HepG2 (cell line): ENCODE measurements around the gene NDUFS7. TPM values are rescaled to one million over a fixed set of nuclear protein-coding genes. Genes with fewer than 3 reads are reported as not detected.

Experiments
- ATAC-seq: fragments of 200-7000 bp; cut with Tn5 transposase; 3 replicates; pipeline ENCODE4 v1.9.1; 2020; ENCODE audit warnings: mild to moderate bottlenecking, moderate library complexity
- BruUV-seq: library from RNA; stranded (reverse); fragments of 400-500 nt; replicated peaks from 2 replicates; lab custom pipeline; 2021; lab: Mats Ljungman, UMichigan
- CTCF ChIA-PET: fragments of 300-600 bp; formaldehyde crosslinking; extraction: SDS; loops from one replicate; lab custom pipeline; 2021; ENCODE audit warnings: low total read pairs, inconsistent platforms, low intra/inter-chr PET ratio; lab: Yijun Ruan, JAX
- POLR2A ChIA-PET: fragments of 350-600 bp; sonication (Branson Sonifier 250); formaldehyde crosslinking; loops from one replicate; lab custom pipeline; 2020; ENCODE audit warnings: antibody characterized with exemption, inconsistent platforms; lab: Yijun Ruan, JAX
- DNase-seq: peaks from one replicate; pipeline ENCODE4 v3.0.0-alpha.2; 2015; ENCODE audit warnings: low spot score
- FAIRE-seq: peaks from 3 replicates; lab custom pipeline; 2011; peaks lifted over from hg19 to GRCh38; lab: Jason Lieb, UNC
- H2AFZ ChIP-seq: one replicate; pipeline ENCODE4 v1.6.1; 2011; ENCODE audit warnings: low read length, inconsistent platforms
- H3K27ac ChIP-seq: fragments of 300-600 bp; 3 replicates; pipeline ENCODE4 v1.8.0; 2011; ENCODE audit warnings: mixed run types, mild to moderate bottlenecking, mixed read lengths, low read length, inconsistent platforms; ENCODE audit not compliant: insufficient read depth; ENCODE audit errors: extremely low read length
- H3K27me3 ChIP-seq, 2 experiments: fragments of 200-600 bp in 1 of 2; 2 replicates in 1 of 2; 3 replicates in 1 of 2; pipeline versions ENCODE4 v1.6.0 to v1.8.0; 2011; ENCODE audit warnings: low read length in 2 of 2, mild to moderate bottlenecking in 2 of 2, moderate library complexity in 2 of 2, inconsistent platforms in 1 of 2; ENCODE audit not compliant: insufficient read depth in 2 of 2, control insufficient read depth in 1 of 2
- H3K36me3 ChIP-seq, 2 experiments: fragments of 200-600 bp in 1 of 2; replicated peaks in 1 of 2; 2 replicates in 1 of 2; 3 replicates in 1 of 2; pipeline versions ENCODE4 v1.5.1 to v1.8.0; 2011; ENCODE audit warnings: low read length in 2 of 2, inconsistent platforms in 1 of 2; ENCODE audit not compliant: insufficient read depth in 2 of 2, control insufficient read depth in 1 of 2
- H3K4me1 ChIP-seq: 2 replicates; pipeline ENCODE4 v1.5.1; 2012; ENCODE audit warnings: low read length, inconsistent platforms; ENCODE audit not compliant: insufficient read depth
- H3K4me2 ChIP-seq: 2 replicates; pipeline ENCODE4 v1.6.0; 2011; ENCODE audit warnings: low read depth, low read length, inconsistent platforms
- H3K4me3 ChIP-seq, 3 experiments: fragments of 200-600 bp in 1 of 3; sonication (generic), shearing (Covaris generic) in 1 of 3; replicated peaks in 1 of 3; 2 replicates each; pipeline ENCODE4 v1.5.1; 2011 to 2016; ENCODE audit warnings: low read length in 3 of 3, inconsistent platforms in 2 of 3, low read depth in 2 of 3, mild to moderate bottlenecking in 2 of 3, control low read depth in 1 of 3, mixed read lengths in 1 of 3; ENCODE audit not compliant: insufficient read depth in 1 of 3
- H3K79me2 ChIP-seq: one replicate; pipeline ENCODE4 v1.6.1; 2011; ENCODE audit warnings: low read length, inconsistent platforms; ENCODE audit not compliant: insufficient read depth
- H3K9ac ChIP-seq: 2 replicates; pipeline ENCODE4 v1.6.0; 2011; ENCODE audit warnings: mild to moderate bottlenecking, low read depth, low read length, inconsistent platforms; ENCODE audit not compliant: insufficient read depth
- H3K9me3 ChIP-seq: 2 replicates; pipeline ENCODE4 v1.5.1; 2012; ENCODE audit warnings: mild to moderate bottlenecking, low read length
- H4K20me1 ChIP-seq: 2 replicates; pipeline ENCODE4 v1.6.0; 2011; ENCODE audit warnings: inconsistent platforms, mild to moderate bottlenecking, low read length, moderate library complexity; ENCODE audit not compliant: insufficient read depth
- ARNT2 ChIP-seq: sonication (generic); formaldehyde crosslinking; IDR thresholded peaks from 2 replicates; pipeline ENCODE4 v1.8.0; 2022; ENCODE audit warnings: mild to moderate bottlenecking, low read depth, missing genetic modification reagents, moderate library complexity
- FOXK1 ChIP-seq: sonication (generic); formaldehyde crosslinking; IDR thresholded peaks from 2 replicates; pipeline ENCODE4 v1.4.0; 2020; ENCODE audit warnings: low read depth, missing genetic modification reagents, borderline replicate concordance
- HES4 ChIP-seq: sonication (generic); formaldehyde crosslinking; IDR thresholded peaks from 2 replicates; pipeline ENCODE4 v1.9.0; 2021; ENCODE audit warnings: mild to moderate bottlenecking, missing genetic modification reagents, borderline replicate concordance
- HNRNPL ChIP-seq: fragments of 200-400 bp; formaldehyde crosslinking; IDR thresholded peaks from 2 replicates; pipeline ENCODE4 v1.6.1; 2017; ENCODE audit warnings: mild to moderate bottlenecking, low read depth, low read length
- NBN ChIP-seq: fragments of 450-650 bp; conservative IDR thresholded peaks from 2 replicates; pipeline ENCODE4 v1.6.1; 2017
- NFYB ChIP-seq: sonication (generic); formaldehyde crosslinking; IDR thresholded peaks from 2 replicates; pipeline ENCODE4 v1.4.0; 2020; ENCODE audit warnings: missing genetic modification reagents
- RAD51 ChIP-seq: fragments of 450-650 bp; IDR thresholded peaks from 2 replicates; pipeline ENCODE4 v1.6.1; 2016; ENCODE audit warnings: borderline replicate concordance
- TBX2 ChIP-seq: sonication (generic); formaldehyde crosslinking; IDR thresholded peaks from 2 replicates; pipeline ENCODE4 v1.5.0; 2020; ENCODE audit warnings: missing genetic modification reagents, mild to moderate bottlenecking, borderline replicate concordance
- ZIK1 ChIP-seq: sonication (generic); formaldehyde crosslinking; IDR thresholded peaks from 2 replicates; pipeline ENCODE4 v1.5.0; 2020; ENCODE audit warnings: mild to moderate bottlenecking, low read depth, missing genetic modification reagents, borderline replicate concordance
- ZNF207 ChIP-seq: fragments of 450-650 bp; IDR thresholded peaks from 2 replicates; pipeline ENCODE4 v1.6.1; 2016; ENCODE audit warnings: antibody characterized with exemption, borderline replicate concordance
- ZNF317 ChIP-seq: sonication (generic); formaldehyde crosslinking; IDR thresholded peaks from 2 replicates; pipeline ENCODE4 v1.5.0; 2020; ENCODE audit warnings: mild to moderate bottlenecking, missing genetic modification reagents
- WGBS: methylation state at CpG from one replicate; pipeline ENCODE4 v1.1.6; 2017; ENCODE audit warnings: low lambda C conversion rate; 5-methylcytosine and 5-hydroxymethylcytosine counted together
- in situ Hi-C: cut with HindIII; loops from 2 replicates; pipeline ENCODE4 v1.10.0; 2017; ENCODE audit warnings: low pct_unique_long_range_greater_than_20kb; ENCODE audit not compliant: extremely low pct_ligation_motif_present
- intact Hi-C: fragments of 100-400 bp; cut with micrococcal nuclease; formaldehyde crosslinking; loops from one replicate; pipeline ENCODE4 v1.10.0; 2022; ENCODE audit not compliant: unreplicated experiment
- polyA plus RNA-seq, 8 experiments: library from polyadenylated mRNA; depleted of rRNA in 3 of 8; stranded (reverse) in 7 of 8; unstranded in 1 of 8; fragments of >200 nt; fragmentation: Illumina TruSeq in 4 of 8; extraction: Trizol in 4 of 8; gene quantifications; 2 replicates each; pipeline versions ENCODE4 v1.2.1 to v1.2.3, GENCODE V29; 2011 to 2016; ENCODE audit warnings: low read depth in 4 of 8, missing spikeins in 1 of 8, mixed read lengths in 1 of 8; ENCODE audit not compliant: insufficient read depth in 1 of 8
- total RNA-seq, 5 experiments: library from RNA; depleted of rRNA; stranded (reverse); fragments of >200 nt; fragmentation: Illumina TruSeq; extraction: Trizol; gene quantifications; 2 replicates each; pipeline ENCODE4 v1.2.3, GENCODE V29; 2016; ENCODE audit warnings: low read depth in 1 of 5
- TF ChIP-seq, protein P1 (sequence below): sonication (generic); formaldehyde crosslinking; IDR thresholded peaks from 2 replicates; pipeline ENCODE4 v1.4.0; 2020; ENCODE audit warnings: mild to moderate bottlenecking, low read depth, missing genetic modification reagents
- TF ChIP-seq, protein P2 (sequence below): sonication (generic); formaldehyde crosslinking; IDR thresholded peaks from 2 replicates; pipeline ENCODE4 v1.4.0; 2020; ENCODE audit warnings: missing genetic modification reagents, mild to moderate bottlenecking, borderline replicate concordance

Gene NDUFS7
- total and polyA plus RNA-seq, 2 of the 13 experiments (the other 11 are each of a cell fraction or from before 2014, with no cell fraction given) = 34.3 to 66.9 TPM

DNA sequence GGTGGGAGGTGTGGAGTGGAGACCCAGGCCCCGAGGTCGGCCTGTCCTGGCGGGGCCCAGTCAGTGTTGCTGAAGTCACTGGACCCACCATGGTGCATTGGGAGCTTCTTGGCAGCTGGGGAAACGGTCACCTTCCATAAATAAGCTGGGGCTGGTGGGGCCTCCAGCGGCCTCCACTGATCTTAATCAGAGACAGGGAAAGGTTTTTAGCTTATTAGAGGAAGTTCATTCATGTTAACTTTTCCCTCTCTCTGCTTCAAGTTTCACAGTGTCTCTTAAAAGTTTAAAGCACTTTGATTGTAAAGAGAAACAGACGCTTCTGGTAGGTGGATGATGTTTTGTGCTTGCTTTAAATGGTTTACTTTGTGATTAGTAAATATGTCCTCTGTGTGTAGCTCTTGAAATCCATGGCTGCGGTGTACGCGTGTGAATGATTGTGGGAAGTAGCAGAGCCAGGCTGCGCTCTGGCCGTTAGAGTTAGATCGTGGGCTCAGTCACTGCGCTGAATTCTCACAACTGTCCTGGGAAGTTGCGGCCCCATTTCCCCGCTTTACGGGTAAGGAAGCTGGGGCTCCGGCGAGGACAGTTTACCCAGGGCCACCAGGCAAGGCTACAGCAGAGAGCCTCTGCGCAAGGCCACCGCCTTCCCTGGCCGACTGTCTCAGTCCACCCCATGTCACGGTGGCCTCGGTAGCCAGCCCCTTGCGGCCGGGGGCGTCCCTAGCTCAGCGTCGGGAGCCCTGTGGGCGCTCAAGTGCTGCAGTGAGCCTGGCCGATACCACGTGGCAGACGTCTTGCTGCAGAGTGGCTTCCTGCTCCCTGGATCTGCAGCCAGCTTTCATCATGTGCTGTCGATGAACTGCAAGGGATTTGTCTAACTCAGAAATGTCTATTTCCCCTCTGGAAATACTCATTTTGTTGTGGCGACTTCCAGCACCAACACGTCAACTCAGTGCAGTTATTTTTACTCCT lies 16.5 kb upstream of the NDUFS7 start:
- CTCF ChIA-PET = no interaction called here
- Histone ChIP-seq H3K27me3 (no peaks in the 10 kb centered on the region), H3K9me3 (no peaks in the 10 kb centered on the region), H3K79me2 (no peaks in the 10 kb centered on the region), H2AFZ (no peak overlapping the region), H3K36me3 (peaks cover 16 to 35% of the 10 kb centered on the region in 2 experiments), H4K20me1 (no peaks in the 10 kb centered on the region), H3K9ac (no peak overlapping the region), H3K4me3 (no peak overlapping the region), H3K27ac (no peak overlapping the region), H3K4me2 (no peak overlapping the region), H3K4me1 (peaks cover 8% of the 10 kb centered on the region)
- intact Hi-C loops (no loop called here), in situ Hi-C loops (no loop called here)
- DNase-seq (no peak), ATAC-seq (no peak), FAIRE-seq (no peak)
- POLR2A ChIA-PET = no interaction called here
- BruUV-seq = no TSS peak
- TF ChIP-seq, protein P1, sequence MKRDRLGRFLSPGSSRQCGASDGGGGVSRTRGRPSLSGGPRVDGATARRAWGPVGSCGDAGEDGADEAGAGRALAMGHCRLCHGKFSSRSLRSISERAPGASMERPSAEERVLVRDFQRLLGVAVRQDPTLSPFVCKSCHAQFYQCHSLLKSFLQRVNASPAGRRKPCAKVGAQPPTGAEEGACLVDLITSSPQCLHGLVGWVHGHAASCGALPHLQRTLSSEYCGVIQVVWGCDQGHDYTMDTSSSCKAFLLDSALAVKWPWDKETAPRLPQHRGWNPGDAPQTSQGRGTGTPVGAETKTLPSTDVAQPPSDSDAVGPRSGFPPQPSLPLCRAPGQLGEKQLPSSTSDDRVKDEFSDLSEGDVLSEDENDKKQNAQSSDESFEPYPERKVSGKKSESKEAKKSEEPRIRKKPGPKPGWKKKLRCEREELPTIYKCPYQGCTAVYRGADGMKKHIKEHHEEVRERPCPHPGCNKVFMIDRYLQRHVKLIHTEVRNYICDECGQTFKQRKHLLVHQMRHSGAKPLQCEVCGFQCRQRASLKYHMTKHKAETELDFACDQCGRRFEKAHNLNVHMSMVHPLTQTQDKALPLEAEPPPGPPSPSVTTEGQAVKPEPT (CRISPR knock-in tag) = no peak
- TF ChIP-seq RAD51 (no peak), FOXK1 (no peak), TBX2 (CRISPR knock-in tag) (no peak), ZNF207 (no peak), NFYB (CRISPR knock-in tag) (no peak), HES4 (CRISPR knock-in tag) (no peak), ZNF317 (CRISPR knock-in tag) (no peak), ARNT2 (CRISPR knock-in tag) (no peak), HNRNPL (no peak), ZIK1 (CRISPR knock-in tag) (no peak), NBN (no peak)
- TF ChIP-seq, protein P2, sequence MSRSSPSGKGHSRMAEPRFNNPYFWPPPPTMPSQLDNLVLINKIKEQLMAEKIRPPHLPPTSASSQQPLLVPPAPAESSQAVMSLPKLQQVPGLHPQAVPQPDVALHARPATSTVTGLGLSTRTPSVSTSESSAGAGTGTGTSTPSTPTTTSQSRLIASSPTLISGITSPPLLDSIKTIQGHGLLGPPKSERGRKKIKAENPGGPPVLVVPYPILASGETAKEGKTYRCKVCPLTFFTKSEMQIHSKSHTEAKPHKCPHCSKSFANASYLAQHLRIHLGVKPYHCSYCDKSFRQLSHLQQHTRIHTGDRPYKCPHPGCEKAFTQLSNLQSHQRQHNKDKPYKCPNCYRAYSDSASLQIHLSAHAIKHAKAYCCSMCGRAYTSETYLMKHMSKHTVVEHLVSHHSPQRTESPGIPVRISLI = no peak
- WGBS = 95% methylated on average over 22 of the region's 35 CpGs
